Hepatocyte (in vitro differentiated cells): Measurements from ENCODE around the gene MICALL2. TPM values are rescaled to one million over a fixed set of nuclear protein-coding genes. Genes with fewer than 3 reads are reported as not detected.

Experiments used
- DNase-seq: peaks from one replicate; pipeline ENCODE4 v3.0.0-alpha.2; 2016; ENCODE audit warnings: low spot score
- H2AFZ ChIP-seq: fragments of 200-600 bp; sonication (generic); 2 replicates; pipeline ENCODE4 v1.6.0; 2016; ENCODE audit warnings: antibody characterized with exemption, mild to moderate bottlenecking
- H3K27ac ChIP-seq: fragments of 200-600 bp; sonication (generic); 2 replicates; pipeline ENCODE4 v1.5.1; 2016; ENCODE audit warnings: mild to moderate bottlenecking
- H3K27me3 ChIP-seq: fragments of 200-600 bp; sonication (generic); 2 replicates; pipeline ENCODE4 v1.6.1; 2016
- H3K36me3 ChIP-seq: fragments of 200-600 bp; sonication (generic); replicated peaks from 2 replicates; pipeline ENCODE4 v1.5.1; 2016; ENCODE audit warnings: low read depth; ENCODE audit not compliant: insufficient read depth
- H3K4me1 ChIP-seq: fragments of 200-600 bp; sonication (generic); 2 replicates; pipeline ENCODE4 v1.5.1; 2016; ENCODE audit warnings: mild to moderate bottlenecking, moderate library complexity; ENCODE audit not compliant: insufficient read depth
- H3K4me2 ChIP-seq: fragments of 200-600 bp; sonication (generic); 2 replicates; pipeline ENCODE4 v1.6.0; 2016
- H3K4me3 ChIP-seq: fragments of 200-600 bp; sonication (generic); 2 replicates; pipeline ENCODE4 v1.5.1; 2016; ENCODE audit warnings: mild to moderate bottlenecking
- H3K79me2 ChIP-seq: fragments of 200-600 bp; sonication (generic); 2 replicates; pipeline ENCODE4 v1.6.0; 2017; ENCODE audit warnings: mild to moderate bottlenecking
- H3K9me2 ChIP-seq: fragments of 200-600 bp; sonication (generic); replicated peaks from 2 replicates; pipeline ENCODE4 v1.6.0; 2017; ENCODE audit warnings: mild to moderate bottlenecking; ENCODE audit not compliant: insufficient read depth
- H3K9me3 ChIP-seq: fragments of 200-600 bp; sonication (generic); 2 replicates; pipeline ENCODE4 v1.5.1; 2016; ENCODE audit warnings: low read depth, mild to moderate bottlenecking
- H4K20me1 ChIP-seq: fragments of 200-600 bp; sonication (generic); 2 replicates; pipeline ENCODE4 v1.6.0; 2016; ENCODE audit warnings: mild to moderate bottlenecking; ENCODE audit not compliant: insufficient read depth, poor library complexity, severe bottlenecking
- EZH2 ChIP-seq: fragments of 200-600 bp; sonication (generic); IDR thresholded peaks from 2 replicates; pipeline ENCODE4 v1.6.1; 2016; ENCODE audit warnings: antibody characterized with exemption, mild to moderate bottlenecking, borderline replicate concordance
- EZH2phosphoT487 ChIP-seq: fragments of 200-600 bp; sonication (generic); IDR thresholded peaks from one replicate; pipeline ENCODE4 v1.6.1; 2018; ENCODE audit warnings: antibody characterized with exemption, mild to moderate bottlenecking, low read depth, moderate library complexity; ENCODE audit not compliant: unreplicated experiment, severe bottlenecking
- WGBS: methylation state at CpG from one replicate; pipeline ENCODE4 v1.1.6; 2016; ENCODE audit warnings: low lambda C conversion rate; ENCODE audit errors: missing lambda C conversion rate; 5-methylcytosine and 5-hydroxymethylcytosine counted together
- polyA plus RNA-seq: library from polyadenylated mRNA; unstranded; fragments of >200 nt; fragmentation: Nextera tagmentation; extraction: Ambion mirVana; gene quantifications from 2 replicates; pipeline ENCODE4 v1.2.1, GENCODE V29; 2016
- total RNA-seq: library from RNA; depleted of rRNA; stranded (reverse); fragments of >200 nt; gene quantifications from 2 replicates; pipeline ENCODE4 v1.2.3, GENCODE V29; 2014
- TF ChIP-seq, protein P1 (sequence below): fragments of 200-600 bp; sonication (generic); IDR thresholded peaks from 2 replicates; pipeline ENCODE4 v1.5.1; 2016; ENCODE audit warnings: antibody characterized with exemption, mild to moderate bottlenecking; ENCODE audit not compliant: poor library complexity

The MICALL2 gene
- total and polyA plus RNA-seq, 2 experiments from 2014 or later: 16.4 to 28.2 TPM

DNA sequence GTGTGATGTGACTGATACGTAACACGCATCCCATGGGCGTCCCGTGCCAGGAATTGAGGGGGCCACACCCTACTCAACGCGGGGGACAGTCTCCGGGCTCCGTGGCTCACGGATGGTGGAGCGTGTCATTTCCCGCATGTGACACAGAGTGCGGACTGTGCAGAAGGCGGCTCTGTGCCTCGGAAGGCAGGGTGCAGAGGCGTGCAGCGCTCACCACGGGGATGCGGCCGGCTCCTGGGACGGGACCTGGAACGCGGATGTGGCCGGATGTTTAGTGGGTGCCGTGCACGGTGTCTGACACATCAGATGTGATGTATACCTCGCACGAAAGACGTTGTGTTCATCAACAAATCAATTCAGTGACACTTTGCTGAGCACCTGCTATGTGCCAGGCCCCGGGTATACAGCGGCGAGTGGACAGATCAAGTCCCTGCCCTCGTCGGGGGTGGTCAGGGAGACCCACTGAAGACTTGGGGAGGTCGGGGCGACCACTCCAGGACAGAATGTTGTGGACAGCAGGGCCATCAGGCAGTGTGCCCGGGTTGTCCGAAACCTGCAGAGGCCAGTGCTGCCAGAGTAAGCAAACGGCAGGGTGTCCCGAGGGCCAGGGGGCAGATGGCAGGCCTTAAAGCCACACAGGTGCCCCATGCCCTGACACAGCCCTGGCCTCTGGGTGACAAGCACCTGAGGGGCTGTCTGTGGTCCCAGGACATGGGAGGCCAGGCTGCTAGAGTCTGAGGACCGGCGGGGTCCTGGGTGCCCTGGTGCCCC, 38.1 kb downstream of the MICALL2 start:
- H3K4me3 ChIP-seq: no peak overlapping the region
- no peaks in the 10 kb centered on the region for H3K9me3 ChIP-seq
- no peak overlapping the region for H3K27ac ChIP-seq
- H3K36me3 ChIP-seq: no peaks in the 10 kb centered on the region
- H2AFZ ChIP-seq: no peak overlapping the region
- H4K20me1 ChIP-seq: no peaks in the 10 kb centered on the region
- peaks cover 5% of the 10 kb centered on the region for H3K27me3 ChIP-seq
- 95% methylated on average over 41 of the region's 41 CpGs for WGBS
- no peak overlapping the region for H3K4me2 ChIP-seq
- no peaks in the 10 kb centered on the region for H3K4me1 ChIP-seq
- H3K79me2 ChIP-seq: no peaks in the 10 kb centered on the region
- no peaks in the 10 kb centered on the region for H3K9me2 ChIP-seq
- TF ChIP-seq EZH2phosphoT487 (no peak), EZH2 (no peak)
- DNase-seq: no peak

DNA sequence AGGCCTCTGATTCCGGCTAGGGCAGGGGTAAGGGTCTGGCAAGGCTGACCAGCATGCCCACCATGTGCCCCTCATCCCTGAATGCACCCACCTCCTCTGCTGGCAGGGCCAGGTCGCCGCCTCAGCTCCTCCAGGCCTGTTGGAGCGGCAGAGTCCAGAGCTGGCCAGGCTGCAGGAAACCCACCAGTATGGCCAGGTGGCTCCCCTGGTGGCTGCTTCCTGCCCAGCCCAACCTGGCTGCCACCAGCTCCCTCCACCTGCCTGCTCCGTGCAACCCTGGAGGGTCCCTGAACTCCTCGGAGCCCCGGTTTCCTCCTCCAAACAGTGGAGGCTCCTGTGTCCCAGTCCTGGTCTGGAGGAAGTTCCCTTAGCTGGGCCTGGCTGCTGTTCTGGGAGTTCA, 39.6 kb downstream of the MICALL2 start:
- H3K9me3 ChIP-seq: no peaks in the 10 kb centered on the region
- no peak for DNase-seq
- peaks cover 5% of the 10 kb centered on the region for H3K27me3 ChIP-seq
- no peaks in the 10 kb centered on the region for H3K4me1 ChIP-seq
- H2AFZ ChIP-seq: no peak overlapping the region
- no peaks in the 10 kb centered on the region for H3K9me2 ChIP-seq
- no peak overlapping the region for H3K27ac ChIP-seq
- no peak overlapping the region for H3K4me2 ChIP-seq
- WGBS: 81% methylated on average over 7 of the region's 7 CpGs
- H3K36me3 ChIP-seq: no peaks in the 10 kb centered on the region
- H4K20me1 ChIP-seq: no peaks in the 10 kb centered on the region
- TF ChIP-seq, protein P1, sequence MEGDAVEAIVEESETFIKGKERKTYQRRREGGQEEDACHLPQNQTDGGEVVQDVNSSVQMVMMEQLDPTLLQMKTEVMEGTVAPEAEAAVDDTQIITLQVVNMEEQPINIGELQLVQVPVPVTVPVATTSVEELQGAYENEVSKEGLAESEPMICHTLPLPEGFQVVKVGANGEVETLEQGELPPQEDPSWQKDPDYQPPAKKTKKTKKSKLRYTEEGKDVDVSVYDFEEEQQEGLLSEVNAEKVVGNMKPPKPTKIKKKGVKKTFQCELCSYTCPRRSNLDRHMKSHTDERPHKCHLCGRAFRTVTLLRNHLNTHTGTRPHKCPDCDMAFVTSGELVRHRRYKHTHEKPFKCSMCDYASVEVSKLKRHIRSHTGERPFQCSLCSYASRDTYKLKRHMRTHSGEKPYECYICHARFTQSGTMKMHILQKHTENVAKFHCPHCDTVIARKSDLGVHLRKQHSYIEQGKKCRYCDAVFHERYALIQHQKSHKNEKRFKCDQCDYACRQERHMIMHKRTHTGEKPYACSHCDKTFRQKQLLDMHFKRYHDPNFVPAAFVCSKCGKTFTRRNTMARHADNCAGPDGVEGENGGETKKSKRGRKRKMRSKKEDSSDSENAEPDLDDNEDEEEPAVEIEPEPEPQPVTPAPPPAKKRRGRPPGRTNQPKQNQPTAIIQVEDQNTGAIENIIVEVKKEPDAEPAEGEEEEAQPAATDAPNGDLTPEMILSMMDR: no peak
- TF ChIP-seq EZH2: no peak
- no peak for TF ChIP-seq EZH2phosphoT487
- no peaks in the 10 kb centered on the region for H3K79me2 ChIP-seq
- no peak overlapping the region for H3K4me3 ChIP-seq

- Histone ChIP-seq H3K36me3 (no peaks in the 10 kb centered on the region), H3K4me2 (no peak overlapping the region), H3K4me3 (no peak overlapping the region), H2AFZ (no peak overlapping the region), H3K27ac (no peak overlapping the region), H3K9me2 (no peaks in the 10 kb centered on the region), H3K9me3 (no peaks in the 10 kb centered on the region), H3K79me2 (no peaks in the 10 kb centered on the region), H3K27me3 (peaks cover 5% of the 10 kb centered on the region), H4K20me1 (no peaks in the 10 kb centered on the region), H3K4me1 (no peaks in the 10 kb centered on the region)
- DNase-seq: no peak
- TF ChIP-seq EZH2: no peak
- TF ChIP-seq, protein P1: no peak
- no peak for TF ChIP-seq EZH2phosphoT487
- 96% methylated on average over 11 of the region's 11 CpGs for WGBS
Measured at GRCh38 chr7:1419310-1419634, 40.0 kb downstream of the MICALL2 start.

DNA sequence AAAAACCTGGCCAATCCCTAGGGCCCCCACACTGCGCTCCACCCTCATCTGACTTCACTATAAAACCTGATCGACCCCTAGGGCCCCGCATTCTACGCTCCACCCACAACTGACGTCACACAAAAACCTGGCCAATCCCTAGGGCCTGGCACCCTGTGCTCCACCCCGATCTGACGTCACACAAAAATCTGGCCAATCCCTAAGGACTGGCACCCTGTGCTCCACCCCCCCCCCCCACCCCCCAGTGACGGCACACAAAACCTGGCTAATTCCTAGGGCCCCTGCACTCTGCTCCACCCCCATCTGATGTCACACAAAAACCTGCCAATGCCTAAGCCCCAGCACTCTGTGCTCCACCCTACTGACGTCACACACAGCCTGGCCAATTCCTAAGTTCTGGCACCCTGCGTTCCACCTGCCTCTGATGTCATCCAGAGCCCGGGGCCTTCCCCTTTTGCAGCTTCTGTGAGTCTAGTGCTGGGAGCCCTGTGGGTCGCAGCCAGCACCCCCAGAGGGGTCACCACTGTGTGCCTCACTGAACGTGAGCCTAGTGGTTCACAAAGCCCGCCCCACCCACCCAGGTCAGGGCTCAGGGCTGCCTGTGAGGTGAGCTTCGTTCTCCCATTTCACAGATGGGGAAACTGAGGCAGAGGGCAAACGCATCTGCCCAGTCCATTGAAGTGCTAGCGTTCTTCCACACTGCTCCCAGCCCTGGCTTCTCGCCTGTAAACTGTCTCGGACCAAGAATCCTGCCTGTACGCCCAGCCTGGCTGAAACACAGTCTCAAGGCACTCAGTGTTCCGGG, 40.6 kb downstream of the MICALL2 start:
- Histone ChIP-seq H3K9me3 (no peaks in the 10 kb centered on the region), H4K20me1 (no peaks in the 10 kb centered on the region), H3K79me2 (no peaks in the 10 kb centered on the region), H3K27me3 (peaks cover 5% of the 10 kb centered on the region), H3K4me2 (no peak overlapping the region), H3K27ac (no peak overlapping the region), H2AFZ (no peak overlapping the region), H3K36me3 (no peaks in the 10 kb centered on the region), H3K4me3 (no peak overlapping the region), H3K9me2 (no peaks in the 10 kb centered on the region), H3K4me1 (no peaks in the 10 kb centered on the region)
- no peak for DNase-seq
- WGBS: 77% methylated on average over 18 of the region's 21 CpGs
- TF ChIP-seq EZH2 (no peak), EZH2phosphoT487 (no peak)
- TF ChIP-seq, protein P1: no peak
